NCI-H82 (cell line): ENCODE measurements around the gene BCAS3.
"Not testable (repeated sequence)": the region's sequence is repeated elsewhere in the genome, so short reads cannot be mapped to it uniquely, and the experiment has no call there.

ENCODE experiments used
- DNase-seq: peaks from one replicate; lab custom pipeline; 2025; lab: John Stamatoyannopoulos, UW

BCAS3 gene

GRCh38 chr17:60677308-60678117 lies at the start of gene BCAS3:
Gene BCAS3 (plus strand): TSS chr17:60677851.
- peak; percentile 100 for DNase-seq

GRCh38 chr17:60628252-60628889 lies 49.3 kb upstream of the BCAS3 start:
- DNase-seq, result no peak

GRCh38 chr17:60629120-60629519 lies 48.5 kb upstream of the BCAS3 start:
- no peak for DNase-seq

GRCh38 chr17:60630352-60630751 lies 47.3 kb upstream of the BCAS3 start:
- DNase-seq, result no peak

- DNase-seq, result no peak
These were observed 46.5 kb upstream of the BCAS3 start for GRCh38 chr17:60631119-60631518.

- DNase-seq, result no peak
These were observed 40.0 kb upstream of the BCAS3 start for GRCh38 chr17:60637683-60638082.

GRCh38 chr17:60639019-60639330 lies 38.7 kb upstream of the BCAS3 start:
- DNase-seq, result no peak

GRCh38 chr17:60640503-60640902 lies 37.1 kb upstream of the BCAS3 start:
- DNase-seq, result peak; percentile 45

- DNase-seq, result no peak
These were observed 36.5 kb upstream of the BCAS3 start for GRCh38 chr17:60641126-60641525.

- DNase-seq, result peak; percentile 91
These were observed 35.8 kb upstream of the BCAS3 start for GRCh38 chr17:60641810-60642220.

- DNase-seq, result no peak
These were observed 31.6 kb upstream of the BCAS3 start for GRCh38 chr17:60645918-60646523.

GRCh38 chr17:60646701-60647100 lies 30.9 kb upstream of the BCAS3 start:
- no peak for DNase-seq

- no peak for DNase-seq
These were observed 29.9 kb upstream of the BCAS3 start for GRCh38 chr17:60647705-60648104.

- no peak for DNase-seq
These were observed 25.0 kb upstream of the BCAS3 start for GRCh38 chr17:60652454-60653247.

GRCh38 chr17:60653569-60653968 lies 24.1 kb upstream of the BCAS3 start:
- no peak for DNase-seq

GRCh38 chr17:60656499-60656898 lies 21.2 kb upstream of the BCAS3 start:
- no peak for DNase-seq

GRCh38 chr17:60659156-60659555 lies 18.5 kb upstream of the BCAS3 start:
- no peak for DNase-seq

GRCh38 chr17:60661489-60661888 lies 16.2 kb upstream of the BCAS3 start:
- no peak for DNase-seq

GRCh38 chr17:60664022-60664421 lies 13.6 kb upstream of the BCAS3 start:
- no peak for DNase-seq

GRCh38 chr17:60665602-60666001 lies 12.0 kb upstream of the BCAS3 start:
- no peak for DNase-seq

GRCh38 chr17:60668741-60669140 lies 8.9 kb upstream of the BCAS3 start:
- not testable (repeated sequence) for DNase-seq

- no peak for DNase-seq
These were observed 6.2 kb upstream of the BCAS3 start for GRCh38 chr17:60671482-60671881.
